Measurements from ENCODE around the gene LDLRAD3. TPM values are rescaled to one million over a fixed set of nuclear protein-coding genes. Genes with fewer than 3 reads are reported as not detected.

The LDLRAD3 gene
- total RNA-seq, 4 donors from 2014 or later: 0.37 to 43.2 (median 3.7) TPM

- Histone ChIP-seq H3K4me3 (no peak overlapping the region), H3K27me3 (no peaks in the 10 kb centered on the region), H3K9me3 (no peaks in the 10 kb centered on the region), H3K4me1 (peaks cover 4 to 12% (median 6%) of the 10 kb centered on the region in 4 donors), H3K36me3 (no peaks in the 10 kb centered on the region), H3K27ac (no peak overlapping the region)
- DNase-seq: no peak
- intact Hi-C loops (cut with DNase I; ENCODE audit: low total_unique reads): no loop called here
- WGBS, 2 donors (ENCODE audit: low coverage in 1 of 2): 97% methylated on average over 4 of the region's 4 CpGs; no CpG with 5 or more reads in 1 of the 2 donors
- in situ Hi-C loops (cut with MboI; ENCODE audit: low pct_ligation_motif_present in 1 of 4, low pct_unique_long_range_greater_than_20kb in 1 of 4, low sequenced_read_pairs in 3 of 4): no loop called here
- no peak for TF ChIP-seq EP300 (IDR thresholded peaks at IDR 0.05; ENCODE audit: low read depth)
- no peak for TF ChIP-seq POLR2AphosphoS5 (IDR thresholded peaks at IDR 0.05)
- TF ChIP-seq POLR2A (IDR thresholded peaks at IDR 0.05): no peak
- TF ChIP-seq, protein P1, sequence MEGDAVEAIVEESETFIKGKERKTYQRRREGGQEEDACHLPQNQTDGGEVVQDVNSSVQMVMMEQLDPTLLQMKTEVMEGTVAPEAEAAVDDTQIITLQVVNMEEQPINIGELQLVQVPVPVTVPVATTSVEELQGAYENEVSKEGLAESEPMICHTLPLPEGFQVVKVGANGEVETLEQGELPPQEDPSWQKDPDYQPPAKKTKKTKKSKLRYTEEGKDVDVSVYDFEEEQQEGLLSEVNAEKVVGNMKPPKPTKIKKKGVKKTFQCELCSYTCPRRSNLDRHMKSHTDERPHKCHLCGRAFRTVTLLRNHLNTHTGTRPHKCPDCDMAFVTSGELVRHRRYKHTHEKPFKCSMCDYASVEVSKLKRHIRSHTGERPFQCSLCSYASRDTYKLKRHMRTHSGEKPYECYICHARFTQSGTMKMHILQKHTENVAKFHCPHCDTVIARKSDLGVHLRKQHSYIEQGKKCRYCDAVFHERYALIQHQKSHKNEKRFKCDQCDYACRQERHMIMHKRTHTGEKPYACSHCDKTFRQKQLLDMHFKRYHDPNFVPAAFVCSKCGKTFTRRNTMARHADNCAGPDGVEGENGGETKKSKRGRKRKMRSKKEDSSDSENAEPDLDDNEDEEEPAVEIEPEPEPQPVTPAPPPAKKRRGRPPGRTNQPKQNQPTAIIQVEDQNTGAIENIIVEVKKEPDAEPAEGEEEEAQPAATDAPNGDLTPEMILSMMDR (IDR thresholded peaks at IDR 0.05): no peak
These were observed 133.5 kb downstream of the LDLRAD3 start for GRCh38 chr11:36077368-36077767.

- H3K27me3 ChIP-seq: no peaks in the 10 kb centered on the region
- no peaks in the 10 kb centered on the region for H3K36me3 ChIP-seq
- H3K4me3 ChIP-seq: no peak overlapping the region
- TF ChIP-seq EP300 (IDR thresholded peaks at IDR 0.05; ENCODE audit: low read depth): no peak
- no peak for TF ChIP-seq POLR2A (IDR thresholded peaks at IDR 0.05)
- TF ChIP-seq, protein P1 (IDR thresholded peaks at IDR 0.05): no peak
- TF ChIP-seq POLR2AphosphoS5 (IDR thresholded peaks at IDR 0.05): no peak
- in situ Hi-C loops (cut with MboI; ENCODE audit: low pct_ligation_motif_present in 1 of 4, low pct_unique_long_range_greater_than_20kb in 1 of 4, low sequenced_read_pairs in 3 of 4) (no loop called here), intact Hi-C loops (cut with DNase I; ENCODE audit: low total_unique reads) (no loop called here)
- DNase-seq: no peak
- WGBS, 2 donors (ENCODE audit: low coverage in 1 of 2): 87 to 94% methylated on average over 2 to 10 of the region's 10 CpGs
- H3K4me1 ChIP-seq: peaks cover 3 to 10% (median 4%) of the 10 kb centered on the region in 4 donors
- H3K27ac ChIP-seq: no peak overlapping the region
- H3K9me3 ChIP-seq: no peaks in the 10 kb centered on the region
These were observed 134.2 kb downstream of the LDLRAD3 start for GRCh38 chr11:36077886-36078685.

GRCh38 chr11:36078686-36079055, 134.8 kb downstream of the LDLRAD3 start:
- 86% methylated on average over 11 of the region's 11 CpGs; no CpG with 5 or more reads in 1 of the 2 donors for WGBS, 2 donors (ENCODE audit: low coverage in 1 of 2)
- no peaks in the 10 kb centered on the region for H3K36me3 ChIP-seq
- no peaks in the 10 kb centered on the region for H3K9me3 ChIP-seq
- DNase-seq: no peak
- H3K4me3 ChIP-seq: no peak overlapping the region
- no peak overlapping the region for H3K27ac ChIP-seq
- TF ChIP-seq POLR2AphosphoS5 (IDR thresholded peaks at IDR 0.05): no peak
- TF ChIP-seq, protein P1 (IDR thresholded peaks at IDR 0.05): no peak
- TF ChIP-seq POLR2A (IDR thresholded peaks at IDR 0.05): no peak
- no peak for TF ChIP-seq EP300 (IDR thresholded peaks at IDR 0.05; ENCODE audit: low read depth)
- intact Hi-C loops (cut with DNase I; ENCODE audit: low total_unique reads): no loop called here
- H3K4me1 ChIP-seq: peaks cover 0 to 5% (median 0%) of the 10 kb centered on the region in 4 donors
- no peaks in the 10 kb centered on the region for H3K27me3 ChIP-seq
- in situ Hi-C loops (cut with MboI; ENCODE audit: low pct_ligation_motif_present in 1 of 4, low pct_unique_long_range_greater_than_20kb in 1 of 4, low sequenced_read_pairs in 3 of 4): no loop called here

DNA sequence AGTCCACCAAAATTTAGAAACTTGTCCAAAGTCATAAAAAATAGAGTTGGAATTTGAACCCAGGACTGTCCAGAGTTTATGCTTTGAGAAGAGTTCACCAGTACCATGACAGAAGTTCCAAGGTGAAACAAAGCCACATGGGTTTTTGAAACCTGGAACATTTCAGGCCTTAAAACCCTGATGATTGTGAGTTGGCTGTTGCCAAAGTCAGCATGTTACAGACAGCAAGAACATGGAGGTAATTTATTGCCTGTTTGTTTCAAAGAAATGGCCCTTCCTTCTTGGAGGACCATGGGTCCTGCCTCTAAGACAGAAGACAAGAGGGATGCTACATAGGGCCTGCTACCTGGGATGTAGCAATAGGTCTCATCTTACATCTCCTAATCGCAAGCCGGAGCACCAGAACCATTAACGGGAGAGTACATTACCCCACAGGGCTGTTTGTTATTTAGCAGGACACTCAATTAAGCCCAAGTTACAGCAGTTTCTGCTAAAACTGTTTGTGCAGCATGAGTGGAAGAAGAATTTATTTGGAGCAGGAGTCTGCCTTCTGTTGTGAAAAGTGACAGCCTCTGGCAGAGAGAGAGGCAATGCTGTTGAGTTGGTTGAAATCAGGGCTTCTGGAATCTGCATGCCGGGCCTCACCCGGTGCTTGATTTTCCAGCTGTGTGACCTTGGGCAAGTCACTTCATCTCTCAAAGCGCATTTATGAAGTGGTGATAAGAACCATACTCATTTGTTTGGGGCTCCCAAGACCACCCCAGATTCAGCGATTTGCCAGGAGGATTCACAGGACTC, 136.2 kb downstream of the LDLRAD3 start:
- Histone ChIP-seq H3K4me3 (no peak overlapping the region), H3K27me3 (no peaks in the 10 kb centered on the region), H3K36me3 (no peaks in the 10 kb centered on the region), H3K27ac (no peak overlapping the region), H3K9me3 (no peaks in the 10 kb centered on the region), H3K4me1 (no peaks in the 10 kb centered on the region)
- 74 to 83% methylated on average over 6 to 7 of the region's 7 CpGs for WGBS, 2 donors (ENCODE audit: low coverage in 1 of 2)
- TF ChIP-seq EP300 (IDR thresholded peaks at IDR 0.05; ENCODE audit: low read depth): no peak
- TF ChIP-seq POLR2AphosphoS5 (IDR thresholded peaks at IDR 0.05): no peak
- no peak for TF ChIP-seq POLR2A (IDR thresholded peaks at IDR 0.05)
- TF ChIP-seq, protein P1 (IDR thresholded peaks at IDR 0.05): no peak
- in situ Hi-C loops (cut with MboI; ENCODE audit: low pct_ligation_motif_present in 1 of 4, low pct_unique_long_range_greater_than_20kb in 1 of 4, low sequenced_read_pairs in 3 of 4) (no loop called here), intact Hi-C loops (cut with DNase I; ENCODE audit: low total_unique reads) (no loop called here)
- DNase-seq: no peak
